Transverse colon (tissue), 4 donors: ENCODE measurements around the gene TWIST2. TPM values are rescaled to one million over a fixed set of nuclear protein-coding genes. Genes with fewer than 3 reads are reported as not detected.

ENCODE experiments used
- DNase-seq: peaks from one replicate; pipeline ENCODE4 v3.0.0-alpha.2; 2019
- H3K27ac ChIP-seq, 4 donors: fragments of 200-600 bp; sonication (generic); 2 replicates each; pipeline ENCODE4 v1.5.1; 2016 to 2018; ENCODE audit warnings: inconsistent platforms in 4 of 4
- H3K27me3 ChIP-seq: fragments of 200-600 bp; sonication (generic); 2 replicates; pipeline ENCODE4 v1.5.1; 2017; ENCODE audit warnings: inconsistent platforms
- H3K36me3 ChIP-seq, 4 donors: fragments of 200-600 bp; sonication (generic); 2 replicates each; pipeline ENCODE4 v1.5.1; 2017 to 2019; ENCODE audit warnings: inconsistent platforms in 4 of 4
- H3K4me1 ChIP-seq, 4 donors: fragments of 200-600 bp; sonication (generic); 2 replicates each; pipeline ENCODE4 v1.5.1; 2017 to 2020; ENCODE audit warnings: inconsistent platforms in 4 of 4
- H3K4me3 ChIP-seq, 4 donors: fragments of 200-600 bp; sonication (generic); 1 replicate in 1 of 4; 2 replicates in 3 of 4; pipeline versions ENCODE4 v1.5.1 to v1.6.1; 2017 to 2019; ENCODE audit warnings: inconsistent platforms in 4 of 4
- H3K9me3 ChIP-seq, 2 donors: fragments of 200-600 bp; sonication (generic); 2 replicates each; pipeline ENCODE4 v1.5.1; 2017 to 2019; ENCODE audit warnings: inconsistent platforms in 2 of 2
- CTCF ChIP-seq, 5 experiments: fragments of 200-600 bp in 3 of 5; fragments of 450-650 bp in 2 of 5; sonication (generic) in 3 of 5; IDR thresholded peaks; 1 replicate in 2 of 5; 2 replicates in 3 of 5; pipeline ENCODE4 v1.5.1; 2016 to 2017; ENCODE audit warnings: antibody characterized with exemption in 5 of 5, inconsistent platforms in 3 of 5, mild to moderate bottlenecking in 2 of 5, moderate library complexity in 1 of 5
- EP300 ChIP-seq: sonication (generic); formaldehyde crosslinking; IDR thresholded peaks from one replicate; pipeline ENCODE4 v1.6.1; 2017; ENCODE audit warnings: antibody characterized with exemption, low read depth
- POLR2A ChIP-seq: fragments of 450-650 bp; IDR thresholded peaks from one replicate; pipeline ENCODE4 v1.6.1; 2016; ENCODE audit warnings: antibody characterized with exemption, mild to moderate bottlenecking, moderate library complexity
- POLR2AphosphoS5 ChIP-seq, 3 donors: sonication (generic); formaldehyde crosslinking; IDR thresholded peaks; one replicate each; pipeline ENCODE4 v1.6.1; 2016; ENCODE audit warnings: antibody characterized with exemption in 3 of 3
- WGBS, 2 donors: methylation state at CpG; one replicate each; pipeline ENCODE4 v1.1.5; 2018; ENCODE audit warnings: low coverage in 1 of 2; 5-methylcytosine and 5-hydroxymethylcytosine counted together
- in situ Hi-C, 4 donors: fragments of 200-750 bp; cut with MboI; loops; one replicate each; pipeline versions ENCODE4 v1.15.0 to v1.15.1; 2017; ENCODE audit warnings: low sequenced_read_pairs in 3 of 4, low pct_ligation_motif_present in 1 of 4, low pct_unique_long_range_greater_than_20kb in 1 of 4
- intact Hi-C: fragments of 100-400 bp; cut with DNase I; formaldehyde crosslinking; loops from one replicate; pipeline ENCODE4 v1.15.1; 2023; ENCODE audit warnings: low total_unique reads
- total RNA-seq, 4 donors: library from RNA; depleted of rRNA; stranded (reverse); fragments of >200 nt; gene quantifications; one replicate each; pipeline ENCODE4 v1.1.0, GENCODE V29; 2016

TWIST2 gene
- total RNA-seq, 4 donors from 2014 or later = 6.7 to 59.1 (median 16.8) TPM

GRCh38 chr2:238861013-238861730 lies 13.3 kb downstream of the TWIST2 start:
- H3K4me1 ChIP-seq = peaks cover 13 to 25% (median 18%) of the 10 kb centered on the region in 4 donors
- no peaks in the 10 kb centered on the region for H3K9me3 ChIP-seq
- no peaks in the 10 kb centered on the region for H3K36me3 ChIP-seq
- intact Hi-C loops = no loop called here
- WGBS, 2 donors = 76% methylated on average over 21 of the region's 21 CpGs; no CpG with 5 or more reads in 1 of the 2 donors
- H3K27me3 ChIP-seq = no peaks in the 10 kb centered on the region
- in situ Hi-C loops = no loop called here
- DNase-seq = no peak
- no peak for TF ChIP-seq POLR2AphosphoS5 (IDR thresholded peaks at IDR 0.05)
- no peak for TF ChIP-seq EP300
- no peak for TF ChIP-seq CTCF (IDR thresholded peaks at IDR 0.05)
- no peak for TF ChIP-seq POLR2A
- no peak overlapping the region for H3K27ac ChIP-seq
- H3K4me3 ChIP-seq = no peak overlapping the region

- no peak overlapping the region for H3K27ac ChIP-seq
- H3K4me3 ChIP-seq = no peak overlapping the region
- in situ Hi-C loops = no loop called here
- H3K36me3 ChIP-seq = no peaks in the 10 kb centered on the region
- WGBS, 2 donors = 87 to 100% methylated on average over 7 to 10 of the region's 10 CpGs
- DNase-seq = no peak
- H3K9me3 ChIP-seq = no peaks in the 10 kb centered on the region
- intact Hi-C loops = no loop called here
- no peak for TF ChIP-seq EP300
- no peaks in the 10 kb centered on the region for H3K27me3 ChIP-seq
- H3K4me1 ChIP-seq = peaks cover 14 to 29% (median 21%) of the 10 kb centered on the region in 4 donors
Observed at GRCh38 chr2:238861766-238862315, 14.0 kb downstream of the TWIST2 start.

DNA sequence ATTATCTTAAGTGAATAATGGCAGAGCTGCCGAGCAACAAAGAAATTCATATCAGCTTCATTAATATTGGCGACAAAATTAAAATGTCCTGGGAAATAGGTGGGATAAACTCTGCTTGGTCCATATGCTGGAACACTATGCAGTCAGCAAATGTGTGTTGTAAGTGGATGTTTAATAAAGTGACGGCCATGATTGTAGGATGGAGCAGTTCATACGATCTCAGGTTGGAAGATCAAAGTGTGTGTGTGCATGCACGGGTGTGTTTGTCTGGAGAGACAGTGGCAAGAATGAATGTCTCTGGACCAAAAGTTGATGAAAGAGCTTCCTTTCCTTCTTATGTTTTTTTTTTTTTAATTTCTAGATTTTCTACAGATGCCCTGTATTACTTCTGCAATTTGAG lies 14.8 kb downstream of the TWIST2 start:
- no peaks in the 10 kb centered on the region for H3K27me3 ChIP-seq
- WGBS, 2 donors = 85 to 87% methylated on average over 5 of the region's 5 CpGs
- in situ Hi-C loops = no loop called here
- TF ChIP-seq POLR2A (no peak), CTCF (IDR thresholded peaks at IDR 0.05) (no peak), POLR2AphosphoS5 (IDR thresholded peaks at IDR 0.05) (no peak), EP300 (no peak)
- peak overlapping the region in 1 of 4 donors; percentile 87 for H3K27ac ChIP-seq
- intact Hi-C loops = no loop called here
- peaks cover 18 to 37% (median 27%) of the 10 kb centered on the region in 4 donors for H3K4me1 ChIP-seq
- no peaks in the 10 kb centered on the region for H3K36me3 ChIP-seq
- H3K9me3 ChIP-seq = no peaks in the 10 kb centered on the region
- H3K4me3 ChIP-seq = no peak overlapping the region
- DNase-seq = no peak

GRCh38 chr2:238863231-238863630 lies 15.3 kb downstream of the TWIST2 start:
- no peaks in the 10 kb centered on the region for H3K36me3 ChIP-seq
- no peak for DNase-seq
- WGBS, 2 donors = 91 to 92% methylated on average over 5 to 14 of the region's 14 CpGs
- H3K27me3 ChIP-seq = no peaks in the 10 kb centered on the region
- TF ChIP-seq EP300 (no peak), POLR2A (no peak), POLR2AphosphoS5 (IDR thresholded peaks at IDR 0.05) (no peak)
- peak overlapping the region; percentile 81 to 88 (median 86) for H3K27ac ChIP-seq
- in situ Hi-C loops (no loop called here), intact Hi-C loops (no loop called here)
- H3K4me1 ChIP-seq = peaks cover 22 to 42% (median 32%) of the 10 kb centered on the region in 4 donors
- no peak overlapping the region for H3K4me3 ChIP-seq
- H3K9me3 ChIP-seq = no peaks in the 10 kb centered on the region

GRCh38 chr2:238863749-238864206 lies 15.9 kb downstream of the TWIST2 start:
- Histone ChIP-seq H3K9me3 (no peaks in the 10 kb centered on the region), H3K4me3 (no peak overlapping the region), H3K27ac (peak overlapping the region; percentile 81 to 88 (median 86)), H3K36me3 (no peaks in the 10 kb centered on the region), H3K4me1 (peaks cover 28 to 47% (median 36%) of the 10 kb centered on the region in 4 donors), H3K27me3 (no peaks in the 10 kb centered on the region)
- in situ Hi-C loops = no loop called here
- TF ChIP-seq POLR2A (no peak), CTCF (IDR thresholded peaks at IDR 0.05) (no peak), POLR2AphosphoS5 (IDR thresholded peaks at IDR 0.05) (no peak), EP300 (no peak)
- intact Hi-C loops = loop anchor here (2.0 kb wide), 1 partner anchor 35 kb away; no protein-coding TSS in a partner anchor
- 40 to 69% methylated on average over 1 to 9 of the region's 9 CpGs for WGBS, 2 donors
- no peak for DNase-seq
